H9 (cell line): ENCODE data around the gene N4BP3. TPM values are rescaled to one million over a fixed set of nuclear protein-coding genes. Genes with fewer than 3 reads are reported as not detected.

Experiments used
- DNase-seq: peaks from one replicate; pipeline ENCODE4 v3.0.0-alpha.2; 2017
- H2AFZ ChIP-seq: one replicate; pipeline ENCODE4 v1.6.1; 2013; ENCODE audit warnings: mild to moderate bottlenecking, low read length, control low read depth, moderate library complexity
- H2AK5ac ChIP-seq: 2 replicates; pipeline ENCODE4 v1.6.1; 2013; ENCODE audit warnings: low read length, control low read depth, mixed read lengths; ENCODE audit not compliant: insufficient read length
- H2BK120ac ChIP-seq: one replicate; pipeline ENCODE4 v1.6.1; 2013; ENCODE audit warnings: low read depth, mild to moderate bottlenecking, low read length, control low read depth, inconsistent platforms; ENCODE audit not compliant: poor library complexity, severe bottlenecking
- H2BK12ac ChIP-seq: 2 replicates; pipeline ENCODE4 v1.6.1; 2013; ENCODE audit warnings: low read length, control low read depth, mixed read lengths, low read depth; ENCODE audit not compliant: insufficient read length
- H2BK15ac ChIP-seq: 2 replicates; pipeline ENCODE4 v1.6.1; 2013; ENCODE audit warnings: low read depth, low read length, control low read depth
- H2BK20ac ChIP-seq: one replicate; pipeline ENCODE4 v1.6.1; 2013; ENCODE audit warnings: low read depth, mild to moderate bottlenecking, low read length, control low read depth, inconsistent platforms; ENCODE audit not compliant: poor library complexity, severe bottlenecking
- H2BK5ac ChIP-seq: 2 replicates; pipeline ENCODE4 v1.6.1; 2013; ENCODE audit warnings: low read length, control low read depth, mixed read lengths; ENCODE audit not compliant: insufficient read length
- H3K14ac ChIP-seq: 2 replicates; pipeline ENCODE4 v1.6.1; 2013; ENCODE audit warnings: low read length, control low read depth; ENCODE audit not compliant: insufficient read depth
- H3K18ac ChIP-seq: 2 replicates; pipeline ENCODE4 v1.6.1; 2013; ENCODE audit warnings: low read depth, mild to moderate bottlenecking, mixed read lengths, low read length, control low read depth; ENCODE audit not compliant: insufficient read length
- H3K23ac ChIP-seq: 2 replicates; pipeline ENCODE4 v1.6.1; 2013; ENCODE audit warnings: low read length, control low read depth, mixed read lengths, low read depth; ENCODE audit not compliant: insufficient read length
- H3K23me2 ChIP-seq: 2 replicates; pipeline ENCODE4 v1.6.1; 2013; ENCODE audit warnings: low read depth, mild to moderate bottlenecking, mixed read lengths, low read length, control low read depth; ENCODE audit not compliant: insufficient read length, poor library complexity, severe bottlenecking
- H3K27ac ChIP-seq: 2 replicates; pipeline ENCODE4 v1.5.1; 2013; ENCODE audit warnings: low read length, control low read depth, mixed read lengths, low read depth; ENCODE audit not compliant: insufficient read length
- H3K27me3 ChIP-seq: 2 replicates; pipeline ENCODE4 v1.6.1; 2013; ENCODE audit warnings: low read length, control low read depth, inconsistent platforms; ENCODE audit not compliant: insufficient read depth
- H3K4ac ChIP-seq: 2 replicates; pipeline ENCODE4 v1.6.1; 2013; ENCODE audit warnings: low read depth, mild to moderate bottlenecking, control low read depth, inconsistent platforms, low read length, moderate library complexity
- H3K4me1 ChIP-seq: 2 replicates; pipeline ENCODE4 v1.6.1; 2013; ENCODE audit warnings: low read length, control low read depth, inconsistent platforms; ENCODE audit not compliant: insufficient read depth
- H3K4me2 ChIP-seq: 2 replicates; pipeline ENCODE4 v1.6.1; 2013; ENCODE audit warnings: low read length, control low read depth, mixed read lengths; ENCODE audit not compliant: insufficient read length, insufficient read depth
- H3K56ac ChIP-seq: 2 replicates; pipeline ENCODE4 v1.6.1; 2013; ENCODE audit warnings: low read depth, mild to moderate bottlenecking, mixed read lengths, low read length, control low read depth; ENCODE audit not compliant: insufficient read length
- H3K79me1 ChIP-seq: 2 replicates; pipeline ENCODE4 v1.6.1; 2013; ENCODE audit warnings: low read depth, mild to moderate bottlenecking, moderate library complexity, low read length, control low read depth, inconsistent platforms; ENCODE audit not compliant: insufficient read depth, poor library complexity, severe bottlenecking
- H3K79me2 ChIP-seq: 2 replicates; pipeline ENCODE4 v1.6.1; 2013; ENCODE audit warnings: low read length, control low read depth, inconsistent platforms; ENCODE audit not compliant: insufficient read depth
- H3K9ac ChIP-seq: 2 replicates; pipeline ENCODE4 v1.6.1; 2013; ENCODE audit warnings: low read length, control low read depth, mixed read lengths; ENCODE audit not compliant: insufficient read length; ENCODE audit errors: extremely low read depth
- H3K9me3 ChIP-seq: one replicate; pipeline ENCODE4 v1.6.1; 2013; ENCODE audit warnings: low read depth, low read length, inconsistent platforms; ENCODE audit not compliant: control insufficient read depth
- H3T11ph ChIP-seq: one replicate; pipeline ENCODE4 v1.6.1; 2013; ENCODE audit warnings: mild to moderate bottlenecking, low read length, control low read depth, inconsistent platforms
- H4K20me1 ChIP-seq: one replicate; pipeline ENCODE4 v1.6.1; 2013; ENCODE audit not compliant: control insufficient read depth, insufficient read length, insufficient read depth
- H4K5ac ChIP-seq: 2 replicates; pipeline ENCODE4 v1.6.1; 2013; ENCODE audit warnings: low read depth, mild to moderate bottlenecking, mixed read lengths, low read length, control low read depth; ENCODE audit not compliant: insufficient read length
- H4K8ac ChIP-seq: replicated peaks from 2 replicates; pipeline ENCODE4 v1.6.1; 2013; ENCODE audit warnings: low read length, control low read depth, mixed read lengths, low read depth; ENCODE audit not compliant: insufficient read length
- H4K91ac ChIP-seq: 2 replicates; pipeline ENCODE4 v1.6.1; 2013; ENCODE audit warnings: low read depth, mild to moderate bottlenecking, moderate library complexity, mixed read lengths, low read length, control low read depth; ENCODE audit not compliant: insufficient read length
- H3K27ac Mint-ChIP-seq, 3 experiments: 2 replicates in 2 of 3; 3 replicates in 1 of 3; pipeline ENCODE4 v1.8.0; 2020 to 2021; ENCODE audit warnings: mixed read lengths in 3 of 3, mild to moderate bottlenecking in 1 of 3, moderate library complexity in 1 of 3
- H3K27me3 Mint-ChIP-seq: 2 replicates; pipeline ENCODE4 v1.8.0; 2021; ENCODE audit warnings: low read depth, mild to moderate bottlenecking, moderate library complexity, mixed read lengths
- H3K36me3 Mint-ChIP-seq, 3 experiments: 2 replicates in 2 of 3; 3 replicates in 1 of 3; pipeline ENCODE4 v1.8.0; 2020 to 2021; ENCODE audit warnings: low read depth in 3 of 3, mixed read lengths in 3 of 3; ENCODE audit not compliant: insufficient read depth in 1 of 3
- H3K4me1 Mint-ChIP-seq, 2 experiments: 2 replicates each; pipeline ENCODE4 v1.8.0; 2020; ENCODE audit warnings: mixed read lengths in 2 of 2
- H3K4me3 Mint-ChIP-seq, 2 experiments: 2 replicates in 1 of 2; 3 replicates in 1 of 2; pipeline ENCODE4 v1.8.0; 2020 to 2021; ENCODE audit warnings: mild to moderate bottlenecking in 2 of 2, mixed read lengths in 2 of 2, moderate library complexity in 1 of 2
- H3K9me3 Mint-ChIP-seq, 2 experiments: 2 replicates in 1 of 2; 3 replicates in 1 of 2; pipeline ENCODE4 v1.8.0; 2020; ENCODE audit warnings: mild to moderate bottlenecking in 2 of 2, mixed read lengths in 2 of 2, moderate library complexity in 1 of 2
- WGBS: extraction: QIAGEN DNeasy Blood & Tissue Kit; methylation state at CpG from one replicate; pipeline ENCODE4 v1.1.7; 2013; ENCODE audit warnings: missing lambda C conversion rate, low lambda C conversion rate, mixed read lengths; ENCODE audit not compliant: insufficient read length; ENCODE audit errors: extremely low coverage; 5-methylcytosine and 5-hydroxymethylcytosine counted together
- total RNA-seq: library from RNA; stranded (reverse); gene quantifications from 2 replicates; pipeline ENCODE4 v1.2.1, GENCODE V29; 2021
- TF ChIP-seq, protein P1 (sequence below): fragments of 200-600 bp; sonication (generic); conservative IDR thresholded peaks from 3 replicates; pipeline ENCODE4 v1.8.0; 2021; ENCODE audit warnings: antibody characterized with exemption, mild to moderate bottlenecking

The N4BP3 gene
- total RNA-seq, 1 experiment from 2014 or later: 32.1 TPM

DNA sequence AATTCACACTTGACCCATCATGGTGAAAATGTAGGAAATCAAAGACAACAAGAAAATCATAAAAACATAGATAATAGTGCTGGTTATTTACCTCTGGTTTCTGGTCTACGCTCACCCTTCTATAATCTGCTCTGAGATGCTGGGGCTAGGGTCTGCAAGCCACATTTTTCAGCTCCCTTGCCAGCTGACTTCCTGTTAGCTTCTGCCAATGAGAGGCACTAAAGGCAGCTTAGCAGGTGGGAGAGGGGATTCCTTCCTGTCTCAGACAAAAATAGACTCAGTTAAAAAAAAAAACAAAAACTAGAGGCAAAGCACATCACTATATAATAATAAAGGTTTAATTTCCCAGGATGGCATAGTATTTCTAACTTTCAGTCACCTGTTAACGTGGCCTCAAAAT is 20.2 kb upstream of the N4BP3 start:
- Histone ChIP-seq H2BK20ac (no peak overlapping the region), H4K20me1 (no peaks in the 10 kb centered on the region), H3K4me1 (no peaks in the 10 kb centered on the region), H2BK12ac (no peak overlapping the region), H3K9me3 (no peaks in the 10 kb centered on the region), H2AK5ac (no peak overlapping the region), H2BK120ac (no peak overlapping the region), H4K8ac (no peak overlapping the region), H3K79me2 (no peaks in the 10 kb centered on the region), H3K79me1 (no peaks in the 10 kb centered on the region), H3K4me2 (no peak overlapping the region), H4K91ac (no peak overlapping the region), H2BK5ac (no peak overlapping the region), H2AFZ (no peak overlapping the region), H2BK15ac (no peak overlapping the region), H3K14ac (no peak overlapping the region), H4K5ac (no peak overlapping the region), H3K23me2 (no peaks in the 10 kb centered on the region), H3K18ac (no peak overlapping the region), H3K23ac (no peak overlapping the region), H3K4ac (no peak overlapping the region), H3K56ac (no peak overlapping the region), H3K27ac (no peak overlapping the region), H3T11ph (no peak overlapping the region), H3K27me3 (no peaks in the 10 kb centered on the region), H3K9ac (no peak overlapping the region)
- Mint-ChIP-seq H3K4me3 (no peak overlapping the region), H3K4me1 (no peaks in the 10 kb centered on the region), H3K36me3 (peaks cover 5 to 14% (median 8%) of the 10 kb centered on the region in 3 experiments; a peak in 6 of 7 replicates), H3K27me3 (peaks cover 15% of the 10 kb centered on the region), H3K9me3 (peaks cover 22 to 29% of the 10 kb centered on the region in 2 experiments), H3K27ac (peak overlapping the region in 1 of 3 experiments; percentile 89; a peak in 1 of 7 replicates)
- DNase-seq: no peak
- TF ChIP-seq, protein P1, sequence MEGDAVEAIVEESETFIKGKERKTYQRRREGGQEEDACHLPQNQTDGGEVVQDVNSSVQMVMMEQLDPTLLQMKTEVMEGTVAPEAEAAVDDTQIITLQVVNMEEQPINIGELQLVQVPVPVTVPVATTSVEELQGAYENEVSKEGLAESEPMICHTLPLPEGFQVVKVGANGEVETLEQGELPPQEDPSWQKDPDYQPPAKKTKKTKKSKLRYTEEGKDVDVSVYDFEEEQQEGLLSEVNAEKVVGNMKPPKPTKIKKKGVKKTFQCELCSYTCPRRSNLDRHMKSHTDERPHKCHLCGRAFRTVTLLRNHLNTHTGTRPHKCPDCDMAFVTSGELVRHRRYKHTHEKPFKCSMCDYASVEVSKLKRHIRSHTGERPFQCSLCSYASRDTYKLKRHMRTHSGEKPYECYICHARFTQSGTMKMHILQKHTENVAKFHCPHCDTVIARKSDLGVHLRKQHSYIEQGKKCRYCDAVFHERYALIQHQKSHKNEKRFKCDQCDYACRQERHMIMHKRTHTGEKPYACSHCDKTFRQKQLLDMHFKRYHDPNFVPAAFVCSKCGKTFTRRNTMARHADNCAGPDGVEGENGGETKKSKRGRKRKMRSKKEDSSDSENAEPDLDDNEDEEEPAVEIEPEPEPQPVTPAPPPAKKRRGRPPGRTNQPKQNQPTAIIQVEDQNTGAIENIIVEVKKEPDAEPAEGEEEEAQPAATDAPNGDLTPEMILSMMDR: no peak
- no CpG with 5 or more reads among the region's 2 CpGs for WGBS
